Lung (tissue), 12 donors: ENCODE results near the gene NUDT13. TPM values are rescaled to one million over a fixed set of nuclear protein-coding genes. Genes with fewer than 3 reads are reported as not detected.

ENCODE experiments used
- ATAC-seq: fragments of 200-7000 bp; cut with Tn5 transposase; one replicate; pipeline ENCODE4 v1.9.1; 2020; ENCODE audit warnings: moderate number of reproducible peaks; ENCODE audit not compliant: insufficient read depth, low FRiP score
- DNase-seq, 3 donors: peaks; one replicate each; pipeline ENCODE4 v3.0.0-alpha.2; 2013 to 2017
- H3K27ac ChIP-seq, 2 donors: one replicate each; pipeline ENCODE4 v1.5.1; 2013; ENCODE audit warnings: mild to moderate bottlenecking in 2 of 2, moderate library complexity in 2 of 2, control low read depth in 1 of 2, inconsistent platforms in 1 of 2, low read depth in 1 of 2, low read length in 1 of 2
- H3K27me3 ChIP-seq, 3 donors: one replicate each; pipeline ENCODE4 v1.5.1; 2013; ENCODE audit warnings: low read length in 2 of 3; ENCODE audit not compliant: control insufficient read depth in 3 of 3, insufficient read depth in 3 of 3
- H3K36me3 ChIP-seq, 4 donors: one replicate each; pipeline ENCODE4 v1.5.1; 2013; ENCODE audit warnings: low read length in 4 of 4, mild to moderate bottlenecking in 1 of 4, moderate library complexity in 1 of 4; ENCODE audit not compliant: control insufficient read depth in 4 of 4, insufficient read depth in 4 of 4
- H3K4me1 ChIP-seq, 5 donors: one replicate each; pipeline ENCODE4 v1.5.1; 2013; ENCODE audit warnings: low read length in 5 of 5, mild to moderate bottlenecking in 2 of 5, moderate library complexity in 1 of 5; ENCODE audit not compliant: control insufficient read depth in 5 of 5, insufficient read depth in 5 of 5
- H3K4me3 ChIP-seq: one replicate; pipeline ENCODE4 v1.5.1; 2013; ENCODE audit warnings: mild to moderate bottlenecking, control low read depth, moderate library complexity
- H3K9ac ChIP-seq, 2 donors: one replicate each; pipeline ENCODE4 v1.5.1; 2013; ENCODE audit warnings: low read length in 2 of 2, control low read depth in 1 of 2; ENCODE audit not compliant: insufficient read depth in 1 of 2
- H3K9me3 ChIP-seq, 4 donors: one replicate each; pipeline ENCODE4 v1.5.1; 2013; ENCODE audit warnings: low read length in 3 of 4, mild to moderate bottlenecking in 1 of 4, moderate library complexity in 1 of 4; ENCODE audit not compliant: control insufficient read depth in 4 of 4, insufficient read depth in 3 of 4
- CTCF ChIP-seq: IDR thresholded peaks from 2 replicates; pipeline ENCODE4 v1.5.1; 2012; ENCODE audit warnings: mild to moderate bottlenecking; ENCODE audit errors: control extremely low read depth, extremely low read depth
- WGBS, 2 donors: extraction: QIAGEN DNeasy Blood & Tissue Kit; methylation state at CpG; one replicate each; pipeline ENCODE4 v1.1.7; 2013; 5-methylcytosine and 5-hydroxymethylcytosine counted together
- polyA plus RNA-seq, 2 donors: library from polyadenylated mRNA; stranded (reverse); fragments of 200-250 nt; gene quantifications; one replicate each; pipeline ENCODE4 v1.2.1, GENCODE V29; 2013
- total RNA-seq, 2 donors: library from RNA; depleted of rRNA in 1 of 2; stranded (reverse); fragments of >200 nt in 1 of 2; gene quantifications; one replicate each; pipeline ENCODE4 v1.2.1, GENCODE V29; 2014 to 2021
- donor health status: control.
- donor health status: control.
- donor health status: Bipolar disorder and iron deficiency.
- donor health status: healthy.
- donor health status: DM: yes; HTN: yes; CAD: no.

The NUDT13 gene
- total and polyA plus RNA-seq, 4 donors = 1.4 to 4.2 (median 3.1) TPM

GRCh38 chr10:73156054-73156453 lies 45.8 kb downstream of the NUDT13 start:
- H3K27ac ChIP-seq = no peak overlapping the region
- 94 to 95% methylated on average over 3 of the region's 3 CpGs for WGBS, 2 donors
- no peaks in the 10 kb centered on the region for H3K4me1 ChIP-seq
- H3K9ac ChIP-seq = no peak overlapping the region
- DNase-seq = no peak
- ATAC-seq = no peak
- no peaks in the 10 kb centered on the region for H3K27me3 ChIP-seq
- no peaks in the 10 kb centered on the region for H3K9me3 ChIP-seq
- TF ChIP-seq CTCF = no peak
- H3K36me3 ChIP-seq = peaks cover 7 to 22% (median 15%) of the 10 kb centered on the region in 4 donors
- H3K4me3 ChIP-seq = no peak overlapping the region

GRCh38 chr10:73159038-73159648 lies 48.9 kb downstream of the NUDT13 start:
- no peak overlapping the region for H3K9ac ChIP-seq
- TF ChIP-seq CTCF = peak; percentile 45
- H3K36me3 ChIP-seq = peaks cover 10 to 36% (median 17%) of the 10 kb centered on the region in 4 donors
- WGBS, 2 donors = 7 to 11% methylated on average over 5 of the region's 5 CpGs
- H3K27ac ChIP-seq = no peak overlapping the region
- no peaks in the 10 kb centered on the region for H3K27me3 ChIP-seq
- H3K9me3 ChIP-seq = no peaks in the 10 kb centered on the region
- ATAC-seq = peak; percentile 41
- DNase-seq = peak; percentile 64 to 72 (median 69)
- H3K4me3 ChIP-seq = no peak overlapping the region
- H3K4me1 ChIP-seq = peaks cover 0 to 2% (median 0%) of the 10 kb centered on the region in 5 donors

GRCh38 chr10:73161079-73161478 lies 50.8 kb downstream of the NUDT13 start:
- Histone ChIP-seq H3K36me3 (peaks cover 6 to 34% (median 16%) of the 10 kb centered on the region in 4 donors), H3K4me3 (no peak overlapping the region), H3K27me3 (no peaks in the 10 kb centered on the region), H3K9me3 (no peaks in the 10 kb centered on the region), H3K4me1 (peaks cover 0 to 5% (median 0%) of the 10 kb centered on the region in 5 donors), H3K9ac (no peak overlapping the region), H3K27ac (no peak overlapping the region)
- DNase-seq (no peak), ATAC-seq (no peak)
- 88 to 94% methylated on average over 1 of the region's 1 CpG for WGBS, 2 donors
- TF ChIP-seq CTCF = no peak

GRCh38 chr10:73161662-73162061 lies 51.4 kb downstream of the NUDT13 start:
- Histone ChIP-seq H3K4me1 (peaks cover 0 to 6% (median under 1%) of the 10 kb centered on the region in 5 donors), H3K27me3 (no peaks in the 10 kb centered on the region), H3K9me3 (no peaks in the 10 kb centered on the region), H3K27ac (no peak overlapping the region), H3K4me3 (no peak overlapping the region), H3K9ac (no peak overlapping the region), H3K36me3 (peaks cover 6 to 34% (median 12%) of the 10 kb centered on the region in 4 donors)
- TF ChIP-seq CTCF = no peak
- ATAC-seq = no peak
- WGBS, 2 donors = 95 to 97% methylated on average over 3 of the region's 3 CpGs
- DNase-seq = no peak
